C4-2B (cell line): ENCODE results near the gene IFI6.

Source experiments
- CTCF ChIP-seq: fragments of 450-650 bp; conservative IDR thresholded peaks from 2 replicates; pipeline ENCODE4 v1.5.1; 2017; ENCODE audit warnings: mild to moderate bottlenecking
- ZFX ChIP-seq: fragments of 450-650 bp; IDR thresholded peaks from 2 replicates; pipeline ENCODE4 v1.6.1; 2017

- TF ChIP-seq CTCF (no peak), ZFX (no peak)
Observed at GRCh38 chr1:27655151-27655937, 16.6 kb downstream of the IFI6 start.
